Psoas muscle (tissue), 8 donors: Measurements from ENCODE around the gene CYP24A1. TPM values are rescaled to one million over a fixed set of nuclear protein-coding genes. Genes with fewer than 3 reads are reported as not detected.

Experiments
- ATAC-seq, 4 donors: fragments of 200-7000 bp; cut with Tn5 transposase; one replicate each; pipeline ENCODE4 v1.9.1; 2020; ENCODE audit warnings: moderate library complexity in 3 of 4, mild to moderate bottlenecking in 2 of 4
- DNase-seq, 2 donors: peaks; one replicate each; pipeline ENCODE4 v3.0.0-alpha.2; 2020
- H3K27ac ChIP-seq: fragments of 200-600 bp; one replicate; pipeline ENCODE4 v1.8.0; 2022
- H3K27me3 ChIP-seq, 3 donors: fragments of 200-600 bp in 1 of 3; one replicate each; pipeline versions ENCODE4 v1.6.1 to v1.8.0; 2013 to 2022; ENCODE audit warnings: low read length in 2 of 3, mild to moderate bottlenecking in 2 of 3, moderate library complexity in 1 of 3; ENCODE audit not compliant: insufficient read depth in 3 of 3
- H3K36me3 ChIP-seq, 2 donors: fragments of 200-600 bp in 1 of 2; one replicate each; pipeline versions ENCODE4 v1.6.1 to v1.8.0; 2013 to 2022; ENCODE audit warnings: low read depth in 1 of 2, mild to moderate bottlenecking in 1 of 2, moderate library complexity in 1 of 2; ENCODE audit not compliant: insufficient read depth in 1 of 2
- H3K4me1 ChIP-seq: fragments of 200-600 bp; one replicate; pipeline ENCODE4 v1.8.0; 2022
- H3K4me3 ChIP-seq: fragments of 200-600 bp; one replicate; pipeline ENCODE4 v1.8.0; 2022; ENCODE audit warnings: mild to moderate bottlenecking
- H3K9me3 ChIP-seq: fragments of 200-600 bp; one replicate; pipeline ENCODE4 v1.8.0; 2022
- WGBS, 3 donors: extraction: QIAGEN DNeasy Blood & Tissue Kit; methylation state at CpG; one replicate each; pipeline versions ENCODE4 v1.1.6 to v1.1.7; 2013; 5-methylcytosine and 5-hydroxymethylcytosine counted together
- intact Hi-C, 2 donors: fragments of 100-400 bp; cut with DNase I; formaldehyde crosslinking; loops; one replicate each; pipeline versions ENCODE4 v1.11.0 to v1.14.2; 2022
- polyA plus RNA-seq, 3 donors: library from polyadenylated mRNA; stranded (reverse); fragments of 200-250 nt; gene quantifications; one replicate each; pipeline ENCODE4 v1.2.3, GENCODE V29; 2013
- total RNA-seq, 4 donors: library from RNA; stranded (reverse); fragmentation: NEBNext Ultra II Directional in 2 of 4; extraction: Animal tissue kit (Norgen Biotek cat#: 25700) in 2 of 4; gene quantifications; one replicate each; pipeline versions ENCODE4 v1.2.1 to v1.2.4, GENCODE V29; 2021 to 2023
- TF ChIP-seq, protein P1 (sequence below): fragments of 200-600 bp; IDR thresholded peaks from one replicate; pipeline ENCODE4 v1.8.0; 2022; ENCODE audit warnings: antibody characterized with exemption
- donor health status: healthy with polysubstance abuse.
- donor health status: DM: no; HTN: no; CAD: no; lungs with moderate emphysema.
- donor health status: Bipolar disorder and iron deficiency.
- donor health status: healthy.
- donor health status: DM: yes; HTN: yes; CAD: no.
- donor health status: DM: no; HTN: no; CAD: no.
- donor health status: DM: no; HTN: no; CAD: no.
- donor health status: DM: yes; HTN: yes; CAD: no.

Gene CYP24A1
- total and polyA plus RNA-seq, 7 donors = 0.03 TPM; not detected in 6

- Histone ChIP-seq H3K4me1 (no peaks in the 10 kb centered on the region), H3K27ac (no peak overlapping the region), H3K9me3 (no peaks in the 10 kb centered on the region), H3K27me3 (no peaks in the 10 kb centered on the region), H3K4me3 (no peak overlapping the region), H3K36me3 (no peaks in the 10 kb centered on the region)
- DNase-seq (no peak), ATAC-seq (no peak)
- TF ChIP-seq, protein P1, sequence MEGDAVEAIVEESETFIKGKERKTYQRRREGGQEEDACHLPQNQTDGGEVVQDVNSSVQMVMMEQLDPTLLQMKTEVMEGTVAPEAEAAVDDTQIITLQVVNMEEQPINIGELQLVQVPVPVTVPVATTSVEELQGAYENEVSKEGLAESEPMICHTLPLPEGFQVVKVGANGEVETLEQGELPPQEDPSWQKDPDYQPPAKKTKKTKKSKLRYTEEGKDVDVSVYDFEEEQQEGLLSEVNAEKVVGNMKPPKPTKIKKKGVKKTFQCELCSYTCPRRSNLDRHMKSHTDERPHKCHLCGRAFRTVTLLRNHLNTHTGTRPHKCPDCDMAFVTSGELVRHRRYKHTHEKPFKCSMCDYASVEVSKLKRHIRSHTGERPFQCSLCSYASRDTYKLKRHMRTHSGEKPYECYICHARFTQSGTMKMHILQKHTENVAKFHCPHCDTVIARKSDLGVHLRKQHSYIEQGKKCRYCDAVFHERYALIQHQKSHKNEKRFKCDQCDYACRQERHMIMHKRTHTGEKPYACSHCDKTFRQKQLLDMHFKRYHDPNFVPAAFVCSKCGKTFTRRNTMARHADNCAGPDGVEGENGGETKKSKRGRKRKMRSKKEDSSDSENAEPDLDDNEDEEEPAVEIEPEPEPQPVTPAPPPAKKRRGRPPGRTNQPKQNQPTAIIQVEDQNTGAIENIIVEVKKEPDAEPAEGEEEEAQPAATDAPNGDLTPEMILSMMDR = no peak
- 64 to 81% (median 69%) methylated on average over 2 of the region's 2 CpGs for WGBS, 3 donors
- intact Hi-C loops = no loop called here
Observed at GRCh38 chr20:54119744-54120143, 54.0 kb downstream of the CYP24A1 start.

- 77 to 78% (median 77%) methylated on average over 9 of the region's 9 CpGs for WGBS, 3 donors
- intact Hi-C loops = no loop called here
- no peak for DNase-seq
Observed at GRCh38 chr20:54118220-54119001, 55.4 kb downstream of the CYP24A1 start.

GRCh38 chr20:54116550-54117235 is 57.1 kb downstream of the CYP24A1 start:
- intact Hi-C loops = no loop called here
- ATAC-seq (no peak), DNase-seq (no peak)
- H3K27me3 ChIP-seq = no peaks in the 10 kb centered on the region
- no peaks in the 10 kb centered on the region for H3K36me3 ChIP-seq
- TF ChIP-seq, protein P1 = no peak
- no peaks in the 10 kb centered on the region for H3K9me3 ChIP-seq
- H3K4me1 ChIP-seq = no peaks in the 10 kb centered on the region
- H3K4me3 ChIP-seq = no peak overlapping the region
- no peak overlapping the region for H3K27ac ChIP-seq
- 94 to 96% (median 95%) methylated on average over 4 of the region's 4 CpGs for WGBS, 3 donors

More at GRCh38 chr20:54118220-54119001, 55.4 kb downstream of the CYP24A1 start:
- H3K36me3 ChIP-seq = no peaks in the 10 kb centered on the region
- TF ChIP-seq, protein P1 = no peak
- no peak for ATAC-seq
- H3K27me3 ChIP-seq = no peaks in the 10 kb centered on the region
- no peaks in the 10 kb centered on the region for H3K4me1 ChIP-seq
- H3K9me3 ChIP-seq = no peaks in the 10 kb centered on the region
- H3K4me3 ChIP-seq = no peak overlapping the region
- H3K27ac ChIP-seq = no peak overlapping the region

- DNase-seq = no peak
- H3K9me3 ChIP-seq = no peaks in the 10 kb centered on the region
- WGBS, 3 donors = 50 to 51% (median 51%) methylated on average over 15 of the region's 15 CpGs
- no peak overlapping the region for H3K27ac ChIP-seq
- ATAC-seq = no peak
- no peaks in the 10 kb centered on the region for H3K4me1 ChIP-seq
- TF ChIP-seq, protein P1 = no peak
- H3K27me3 ChIP-seq = no peaks in the 10 kb centered on the region
- intact Hi-C loops = no loop called here
- no peak overlapping the region for H3K4me3 ChIP-seq
- H3K36me3 ChIP-seq = no peaks in the 10 kb centered on the region
Observed at GRCh38 chr20:54115172-54115854, 58.5 kb downstream of the CYP24A1 start.
